GM10248 (cell line): ENCODE measurements around the gene SLC5A8.

ENCODE experiments used
- CTCF ChIA-PET: fragments of 300-600 bp; sonication (Branson Sonifier 250); formaldehyde crosslinking; extraction: SDS; loops from one replicate; lab custom pipeline; 2021; ENCODE audit warnings: antibody characterized with exemption; lab: Yijun Ruan, JAX
- POLR2A ChIA-PET: fragments of 350-650 bp; sonication (Branson Sonifier 250); formaldehyde crosslinking; extraction: SDS; loops from one replicate; lab custom pipeline; 2020; ENCODE audit warnings: antibody characterized with exemption; lab: Yijun Ruan, JAX
- DNase-seq: peaks from one replicate; pipeline ENCODE4 v3.0.0; 2012; ENCODE audit errors: extremely low spot score
- TF ChIP-seq, protein P1 (sequence below): IDR thresholded peaks from 2 replicates; pipeline ENCODE4 v1.5.1; 2012; ENCODE audit warnings: mild to moderate bottlenecking, low read depth; ENCODE audit errors: extremely low read depth, missing control alignments, control extremely low read depth

SLC5A8 gene

GRCh38 chr12:101127521-101128219, 82.4 kb downstream of the SLC5A8 start:
- ChIA-PET CTCF (no interaction called here), POLR2A (no interaction called here)
- no peak for DNase-seq
- TF ChIP-seq, protein P1, sequence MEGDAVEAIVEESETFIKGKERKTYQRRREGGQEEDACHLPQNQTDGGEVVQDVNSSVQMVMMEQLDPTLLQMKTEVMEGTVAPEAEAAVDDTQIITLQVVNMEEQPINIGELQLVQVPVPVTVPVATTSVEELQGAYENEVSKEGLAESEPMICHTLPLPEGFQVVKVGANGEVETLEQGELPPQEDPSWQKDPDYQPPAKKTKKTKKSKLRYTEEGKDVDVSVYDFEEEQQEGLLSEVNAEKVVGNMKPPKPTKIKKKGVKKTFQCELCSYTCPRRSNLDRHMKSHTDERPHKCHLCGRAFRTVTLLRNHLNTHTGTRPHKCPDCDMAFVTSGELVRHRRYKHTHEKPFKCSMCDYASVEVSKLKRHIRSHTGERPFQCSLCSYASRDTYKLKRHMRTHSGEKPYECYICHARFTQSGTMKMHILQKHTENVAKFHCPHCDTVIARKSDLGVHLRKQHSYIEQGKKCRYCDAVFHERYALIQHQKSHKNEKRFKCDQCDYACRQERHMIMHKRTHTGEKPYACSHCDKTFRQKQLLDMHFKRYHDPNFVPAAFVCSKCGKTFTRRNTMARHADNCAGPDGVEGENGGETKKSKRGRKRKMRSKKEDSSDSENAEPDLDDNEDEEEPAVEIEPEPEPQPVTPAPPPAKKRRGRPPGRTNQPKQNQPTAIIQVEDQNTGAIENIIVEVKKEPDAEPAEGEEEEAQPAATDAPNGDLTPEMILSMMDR = no peak

- TF ChIP-seq, protein P1 = no peak
- ChIA-PET POLR2A (no interaction called here), CTCF (no interaction called here)
- no peak for DNase-seq
Measured at GRCh38 chr12:101117842-101118241, 92.2 kb downstream of the SLC5A8 start.

- ChIA-PET CTCF (no interaction called here), POLR2A (no interaction called here)
- TF ChIP-seq, protein P1 = no peak
- no peak for DNase-seq
Measured at GRCh38 chr12:101116911-101117310, 93.1 kb downstream of the SLC5A8 start.

DNA sequence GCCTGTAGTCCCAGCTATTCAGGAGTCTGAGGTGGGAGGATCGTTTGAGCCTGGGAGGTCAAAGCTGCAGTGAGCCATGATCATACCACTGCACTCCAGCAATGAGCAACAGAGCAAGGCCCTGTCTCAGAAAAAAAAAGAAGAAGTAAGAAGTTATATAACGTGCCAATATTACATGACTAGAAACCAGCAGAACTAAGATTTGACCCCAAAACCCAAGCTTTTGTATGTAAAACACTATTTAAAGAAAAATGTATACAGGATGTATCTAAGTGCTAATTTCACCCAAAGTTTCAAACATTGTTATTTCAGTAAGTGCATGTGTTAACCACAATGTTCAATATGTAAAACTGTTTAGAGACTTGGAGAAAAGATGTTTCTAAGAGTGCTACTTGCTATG, 94.7 kb downstream of the SLC5A8 start:
- ChIA-PET CTCF (no interaction called here), POLR2A (no interaction called here)
- TF ChIP-seq, protein P1 = no peak
- no peak for DNase-seq

DNA sequence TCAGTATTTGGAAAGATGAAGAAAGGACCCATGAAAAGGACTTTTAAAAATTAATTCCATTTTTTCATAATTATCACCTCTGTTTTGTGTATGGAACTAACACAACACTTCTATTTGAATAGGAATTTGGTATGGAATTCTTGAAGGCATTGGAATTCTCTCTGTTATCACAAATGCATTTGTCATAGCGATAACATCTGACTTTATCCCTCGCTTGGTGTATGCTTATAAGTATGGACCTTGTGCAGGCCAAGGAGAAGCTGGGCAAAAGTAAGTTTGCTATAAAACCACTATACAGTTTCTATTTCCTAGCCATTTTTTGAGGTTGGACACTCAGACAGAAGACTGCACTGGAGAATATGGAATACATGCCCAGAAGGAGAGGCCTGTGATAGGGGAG, 98.6 kb downstream of the SLC5A8 start:
- DNase-seq = no peak
- ChIA-PET POLR2A (no interaction called here), CTCF (interaction anchor here (1.6 kb wide), 1 partner anchor 14 kb away, joined by 4 read pairs; no protein-coding TSS in a partner anchor)
- TF ChIP-seq, protein P1 = no peak

DNA sequence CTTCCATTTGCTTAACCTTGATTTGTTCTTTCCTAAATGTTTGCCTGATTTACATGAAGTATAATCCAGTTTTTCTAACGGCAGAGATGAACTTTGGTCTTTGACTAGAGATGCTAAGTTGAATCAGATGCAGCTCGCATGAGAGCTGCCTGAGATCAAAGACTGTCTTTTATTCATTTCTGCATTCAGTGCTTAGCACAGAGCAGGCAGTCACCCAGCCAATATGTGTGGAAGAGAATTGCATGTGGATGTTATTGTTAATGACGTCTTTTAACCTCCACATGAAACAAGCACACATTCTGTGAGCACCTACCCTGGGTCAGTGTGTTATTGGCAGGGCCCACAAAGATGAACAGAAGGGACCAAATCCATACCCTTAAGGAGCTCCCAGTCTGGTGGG, 99.2 kb downstream of the SLC5A8 start:
- CTCF ChIA-PET = no interaction called here
- TF ChIP-seq, protein P1 = no peak
- DNase-seq = no peak
- POLR2A ChIA-PET = no interaction called here

DNA sequence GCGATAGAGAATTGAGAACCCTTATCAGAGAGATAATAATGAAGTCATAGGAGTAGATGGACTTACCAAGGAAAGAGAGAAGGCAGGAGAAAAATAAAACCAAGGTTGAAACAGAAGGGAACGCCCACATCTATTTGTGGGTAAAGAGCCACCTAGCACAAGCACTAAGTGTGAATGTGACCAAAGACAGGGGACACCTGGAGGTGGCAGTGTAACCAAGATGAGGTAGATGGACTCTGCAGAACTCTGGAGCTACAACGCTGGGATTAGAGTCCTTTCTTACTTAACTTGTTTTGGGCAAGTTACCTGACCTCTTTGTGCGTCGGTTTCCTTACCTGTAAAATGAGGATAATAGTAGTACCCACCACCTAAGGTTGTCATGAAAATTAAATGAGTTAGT, 101.9 kb downstream of the SLC5A8 start:
- no peak for DNase-seq
- ChIA-PET POLR2A (no interaction called here), CTCF (no interaction called here)
- TF ChIP-seq, protein P1 = no peak
